ENCODE data around the gene MACO1. TPM values are rescaled to one million over a fixed set of nuclear protein-coding genes. Genes with fewer than 3 reads are reported as not detected.

MACO1 gene
- total RNA-seq, 1 experiment from 2014 or later, result 16.3 TPM

- Histone ChIP-seq H2BK5ac (ENCODE audit: insufficient read length, low read length) (no peak overlapping the region), H3K4ac (ENCODE audit: low read depth, low read length) (no peak overlapping the region), H3K27me3 (ENCODE audit: insufficient read depth, low read length) (no peaks in the 10 kb centered on the region), H2BK15ac (ENCODE audit: low read depth, low read length) (no peak overlapping the region), H3K79me1 (ENCODE audit: insufficient read depth, low read depth, low read length, poor library complexity, severe bottlenecking) (no peaks in the 10 kb centered on the region), H4K20me1 (ENCODE audit: control insufficient read depth, insufficient read depth, insufficient read length) (no peaks in the 10 kb centered on the region), H2BK20ac (ENCODE audit: low read depth, low read length, poor library complexity, severe bottlenecking) (no peak overlapping the region), H4K5ac (ENCODE audit: insufficient read length, low read depth, low read length) (no peak overlapping the region), H4K8ac (replicated peaks; ENCODE audit: insufficient read length, low read depth, low read length) (no peak overlapping the region), H3K4me1 (ENCODE audit: insufficient read depth, low read length) (no peaks in the 10 kb centered on the region), H3K56ac (ENCODE audit: insufficient read length, low read depth, low read length) (no peak overlapping the region), H3K9ac (ENCODE audit: extremely low read depth, insufficient read length, low read length) (no peak overlapping the region), H3K9me3 (ENCODE audit: control insufficient read depth, low read depth, low read length) (no peaks in the 10 kb centered on the region), H3K18ac (ENCODE audit: insufficient read length, low read depth, low read length) (no peak overlapping the region), H2BK120ac (ENCODE audit: low read depth, low read length, poor library complexity, severe bottlenecking) (no peak overlapping the region), H2AK5ac (ENCODE audit: insufficient read length, low read length) (no peak overlapping the region), H3K4me2 (ENCODE audit: insufficient read depth, insufficient read length, low read length) (no peak overlapping the region), H3T11ph (ENCODE audit: low read length) (no peak overlapping the region), H4K91ac (ENCODE audit: insufficient read length, low read depth, low read length) (no peak overlapping the region), H3K14ac (ENCODE audit: insufficient read depth, low read length) (no peak overlapping the region), H2AFZ (ENCODE audit: low read length) (no peak overlapping the region), H3K79me2 (ENCODE audit: insufficient read depth, low read length) (no peaks in the 10 kb centered on the region), H3K23me2 (ENCODE audit: insufficient read length, low read depth, low read length, poor library complexity, severe bottlenecking) (no peaks in the 10 kb centered on the region), H3K23ac (ENCODE audit: insufficient read length, low read depth, low read length) (no peak overlapping the region), H3K27ac (ENCODE audit: insufficient read length, low read depth, low read length) (no peak overlapping the region), H2BK12ac (ENCODE audit: insufficient read length, low read depth, low read length) (no peak overlapping the region)
- H3K36me3 Mint-ChIP-seq (ENCODE audit: insufficient read depth in 1 of 3, low read depth in 3 of 3), result no peaks in the 10 kb centered on the region; a peak in 1 of 7 replicates
- WGBS (ENCODE audit: extremely low coverage, insufficient read length, low lambda C conversion rate), result no CpG with 5 or more reads among the region's 12 CpGs
- peaks cover under 1 to 3% of the 10 kb centered on the region in 2 experiments; a peak in 2 of 4 replicates for H3K4me1 Mint-ChIP-seq
- peaks cover 5% of the 10 kb centered on the region for H3K27me3 Mint-ChIP-seq (ENCODE audit: low read depth)
- no peak for TF ChIP-seq CTCF (conservative IDR thresholded peaks at IDR 0.05)
- DNase-seq, result no peak
- no peak overlapping the region for H3K4me3 Mint-ChIP-seq
- H3K9me3 Mint-ChIP-seq, result peaks cover 2 to 9% of the 10 kb centered on the region in 2 experiments; a peak in 3 of 5 replicates
- no peak overlapping the region for H3K27ac Mint-ChIP-seq
Measured at GRCh38 chr1:25527226-25527846, 96.6 kb downstream of the MACO1 start.
